Panc1 (cell line): ENCODE measurements around the gene SLIT3. TPM values are rescaled to one million over a fixed set of nuclear protein-coding genes. Genes with fewer than 3 reads are reported as not detected.

ENCODE experiments used
- ATAC-seq: fragments of 200-7000 bp; cut with Tn5 transposase; 2 replicates; pipeline ENCODE4 v1.9.1; 2020; ENCODE audit warnings: mild to moderate bottlenecking, moderate library complexity
- BruUV-seq: library from RNA; stranded (reverse); fragments of 400-500 nt; replicated peaks from 2 replicates; lab custom pipeline; 2021; lab: Mats Ljungman, UMichigan
- CTCF ChIA-PET: fragments of 300-600 bp; sonication (Branson Sonifier 250); formaldehyde crosslinking; loops from one replicate; lab custom pipeline; 2022; ENCODE audit warnings: antibody characterized with exemption; lab: Charles Lee
- POLR2A ChIA-PET: fragments of 300-600 bp; sonication (Branson Sonifier 250); formaldehyde crosslinking; loops from one replicate; lab custom pipeline; 2022; ENCODE audit warnings: antibody characterized with exemption; lab: Charles Lee
- DNase-seq: peaks from one replicate; pipeline ENCODE4 v3.0.0-alpha.2; 2010; ENCODE audit warnings: low read depth, low spot score
- H3K27ac ChIP-seq: 2 replicates; pipeline ENCODE4 v1.5.1; 2011; ENCODE audit warnings: mild to moderate bottlenecking, low read length, inconsistent platforms
- H3K27me3 ChIP-seq: fragments of 200-500 bp; sonication (Bioruptor generic); 2 replicates; pipeline ENCODE4 v1.6.0; 2014; ENCODE audit warnings: low read length, inconsistent platforms; ENCODE audit not compliant: control insufficient read depth, insufficient read depth
- H3K36me3 ChIP-seq: fragments of 200-500 bp; sonication (Bioruptor generic); 2 replicates; pipeline ENCODE4 v1.5.1; 2014; ENCODE audit warnings: inconsistent platforms, mild to moderate bottlenecking, low read length, moderate library complexity; ENCODE audit not compliant: control insufficient read depth, insufficient read depth
- H3K4me1 ChIP-seq: 2 replicates; pipeline ENCODE4 v1.5.1; 2011; ENCODE audit warnings: inconsistent platforms, mild to moderate bottlenecking, low read length, moderate library complexity; ENCODE audit not compliant: control insufficient read depth, insufficient read depth
- H3K4me3 ChIP-seq, 2 experiments: 2 replicates each; pipeline ENCODE4 v1.5.1; 2011 to 2012; ENCODE audit warnings: low read depth in 2 of 2, low read length in 2 of 2, mild to moderate bottlenecking in 2 of 2, inconsistent platforms in 1 of 2, moderate library complexity in 1 of 2
- H3K9me3 ChIP-seq: fragments of 200-500 bp; sonication (Bioruptor generic); 2 replicates; pipeline ENCODE4 v1.5.1; 2014; ENCODE audit warnings: low read depth, mild to moderate bottlenecking, inconsistent platforms, low read length, moderate library complexity; ENCODE audit not compliant: control insufficient read depth, insufficient read depth
- CTCF ChIP-seq: fragments of 450-650 bp; IDR thresholded peaks from 2 replicates; pipeline ENCODE4 v1.5.1; 2017; ENCODE audit warnings: mild to moderate bottlenecking
- POLR2AphosphoS5 ChIP-seq: IDR thresholded peaks from 2 replicates; pipeline ENCODE4 v1.6.1; 2012; ENCODE audit warnings: mild to moderate bottlenecking, low read depth, low read length, moderate library complexity
- REST ChIP-seq, 2 experiments: IDR thresholded peaks; 2 replicates each; pipeline ENCODE4 v1.6.1; 2011 to 2012; ENCODE audit warnings: low read depth in 2 of 2, control low read depth in 1 of 2, low read length in 1 of 2, mild to moderate bottlenecking in 1 of 2, moderate library complexity in 1 of 2; ENCODE audit not compliant: insufficient read depth in 1 of 2
- SIN3A ChIP-seq: IDR thresholded peaks from 2 replicates; pipeline ENCODE4 v1.6.1; 2012; ENCODE audit warnings: low read depth, mild to moderate bottlenecking, low read length, moderate library complexity, borderline replicate concordance; ENCODE audit not compliant: insufficient read depth
- TCF7L2 ChIP-seq: IDR thresholded peaks from 2 replicates; pipeline ENCODE4 v1.6.1; 2011; ENCODE audit warnings: mild to moderate bottlenecking, low read depth, low read length, inconsistent platforms
- in situ Hi-C: cut with HindIII; loops from 2 replicates; pipeline ENCODE4 v1.10.0; 2016; ENCODE audit warnings: low sequenced_read_pairs, low pct_unique_long_range_greater_than_20kb
- intact Hi-C: fragments of 100-400 bp; cut with micrococcal nuclease; formaldehyde crosslinking; loops from one replicate; pipeline ENCODE4 v1.10.0; 2022; ENCODE audit not compliant: unreplicated experiment
- total RNA-seq: library from RNA; stranded (reverse); gene quantifications from one replicate; pipeline ENCODE4 v1.2.1, GENCODE V29; 2021; ENCODE audit not compliant: unreplicated experiment

SLIT3 gene
- total RNA-seq, 1 experiment from 2014 or later, result 26.4 TPM

GRCh38 chr5:168989731-168990505 is 311.0 kb downstream of the SLIT3 start:
- H3K27me3 ChIP-seq, result no peaks in the 10 kb centered on the region
- H3K9me3 ChIP-seq, result no peaks in the 10 kb centered on the region
- ATAC-seq, result no peak
- intact Hi-C loops, result no loop called here
- CTCF ChIA-PET, result interaction anchor here (0.7 to 1.7 kb wide), 2 partner anchors 13 to 559 kb away, joined by 4 to 5 read pairs; no protein-coding TSS in a partner anchor
- H3K4me1 ChIP-seq, result peaks cover 5% of the 10 kb centered on the region
- H3K4me3 ChIP-seq, result no peak overlapping the region
- H3K36me3 ChIP-seq, result no peaks in the 10 kb centered on the region
- in situ Hi-C loops, result no loop called here
- H3K27ac ChIP-seq, result no peak overlapping the region; the same call in 1 of the 2 replicates
- no peak for DNase-seq
- TF ChIP-seq CTCF (no peak), REST (IDR thresholded peaks at IDR 0.05; ENCODE audit: insufficient read depth in 1 of 2, low read depth in 2 of 2, low read length in 1 of 2) (no peak), TCF7L2 (no peak), POLR2AphosphoS5 (no peak), SIN3A (no peak)
- BruUV-seq, result no TSS peak
- POLR2A ChIA-PET, result no interaction called here

GRCh38 chr5:168988699-168989098 is 312.2 kb downstream of the SLIT3 start:
- H3K27ac ChIP-seq, result no peak overlapping the region; the same call in 1 of the 2 replicates
- in situ Hi-C loops (no loop called here), intact Hi-C loops (no loop called here)
- DNase-seq (no peak), ATAC-seq (no peak)
- POLR2A ChIA-PET, result no interaction called here
- H3K4me1 ChIP-seq, result peaks cover 5% of the 10 kb centered on the region
- H3K27me3 ChIP-seq, result no peaks in the 10 kb centered on the region
- TF ChIP-seq TCF7L2 (no peak), POLR2AphosphoS5 (no peak), CTCF (no peak), REST (IDR thresholded peaks at IDR 0.05; ENCODE audit: insufficient read depth in 1 of 2, low read depth in 2 of 2, low read length in 1 of 2) (no peak), SIN3A (no peak)
- no TSS peak for BruUV-seq
- H3K36me3 ChIP-seq, result no peaks in the 10 kb centered on the region
- H3K9me3 ChIP-seq, result no peaks in the 10 kb centered on the region
- CTCF ChIA-PET, result interaction anchor here (1.0 to 1.7 kb wide), 2 partner anchors 72 to 560 kb away, joined by 3 to 4 read pairs; no protein-coding TSS in a partner anchor
- no peak overlapping the region for H3K4me3 ChIP-seq
